SK-N-SH treated with all-trans-retinoic acid at 6 μM for 48 hours (cell line): ENCODE data around the gene AP1G2.

ENCODE experiments used
- ATAC-seq: fragments of 200-7000 bp; cut with Tn5 transposase; 3 replicates; pipeline ENCODE4 v1.9.1; 2020; ENCODE audit warnings: mild to moderate bottlenecking, moderate library complexity
- ARNTL ChIP-seq: fragments of 450-650 bp; formaldehyde crosslinking; IDR thresholded peaks from 2 replicates; pipeline ENCODE4 v1.5.0; 2020; ENCODE audit warnings: low read depth, mild to moderate bottlenecking, moderate library complexity, borderline replicate concordance
- BACH2 ChIP-seq: fragments of 250-450 bp; sonication (Bioruptor Pico); IDR thresholded peaks from 2 replicates; pipeline ENCODE4 v1.9.0; 2021; ENCODE audit warnings: mild to moderate bottlenecking, borderline replicate concordance
- CSDC2 ChIP-seq: fragments of 250-450 bp; sonication (Bioruptor Pico); IDR thresholded peaks from 2 replicates; pipeline ENCODE4 v1.5.0; 2020; ENCODE audit warnings: mild to moderate bottlenecking, moderate library complexity
- CSRNP3 ChIP-seq: fragments of 250-450 bp; sonication (Bioruptor Pico); IDR thresholded peaks from 2 replicates; pipeline ENCODE4 v1.5.1; 2021; ENCODE audit warnings: mild to moderate bottlenecking, moderate library complexity
- ESRRG ChIP-seq: fragments of 250-450 bp; sonication (Bioruptor Pico); IDR thresholded peaks from 2 replicates; pipeline ENCODE4 v1.6.1; 2021; ENCODE audit warnings: mild to moderate bottlenecking
- GLIS3 ChIP-seq: fragments of 250-450 bp; sonication (Bioruptor Pico); IDR thresholded peaks from 2 replicates; pipeline ENCODE4 v1.5.0; 2020; ENCODE audit warnings: mild to moderate bottlenecking, moderate library complexity
- ISL1 ChIP-seq: fragments of 250-450 bp; sonication (Bioruptor Pico); IDR thresholded peaks from 2 replicates; pipeline ENCODE4 v2.1.2; 2022; ENCODE audit warnings: mild to moderate bottlenecking, moderate library complexity
- OSR1 ChIP-seq: fragments of 250-450 bp; sonication (Bioruptor Pico); IDR thresholded peaks from 2 replicates; pipeline ENCODE4 v1.8.0; 2022; ENCODE audit warnings: moderate library complexity, mild to moderate bottlenecking, inconsistent platforms
- PATZ1 ChIP-seq: fragments of 250-450 bp; sonication (Bioruptor Pico); IDR thresholded peaks from 2 replicates; pipeline ENCODE4 v1.8.0; 2020; ENCODE audit warnings: mild to moderate bottlenecking, moderate library complexity, borderline replicate concordance
- POU6F1 ChIP-seq: fragments of 250-450 bp; sonication (Bioruptor Pico); IDR thresholded peaks from 2 replicates; pipeline ENCODE4 v1.8.0; 2021; ENCODE audit warnings: low read depth, mild to moderate bottlenecking, moderate library complexity, borderline replicate concordance
- PPARA ChIP-seq: fragments of 250-450 bp; sonication (Bioruptor Pico); IDR thresholded peaks from 2 replicates; pipeline ENCODE4 v1.5.0; 2020; ENCODE audit warnings: mild to moderate bottlenecking, borderline replicate concordance
- RARB ChIP-seq: fragments of 250-450 bp; sonication (Bioruptor Pico); IDR thresholded peaks from 2 replicates; pipeline ENCODE4 v1.8.0; 2021; ENCODE audit warnings: mild to moderate bottlenecking, moderate library complexity
- SNAI2 ChIP-seq: fragments of 250-450 bp; sonication (Bioruptor Pico); IDR thresholded peaks from 2 replicates; pipeline ENCODE4 v1.5.0; 2020; ENCODE audit warnings: mild to moderate bottlenecking, moderate library complexity
- TOX ChIP-seq: fragments of 250-450 bp; sonication (Bioruptor Pico); IDR thresholded peaks from 2 replicates; pipeline ENCODE4 v1.8.0; 2021; ENCODE audit warnings: mild to moderate bottlenecking, moderate library complexity, borderline replicate concordance
- ZC3H10 ChIP-seq: fragments of 250-450 bp; sonication (Bioruptor Pico); IDR thresholded peaks from 2 replicates; pipeline ENCODE4 v1.5.1; 2021; ENCODE audit warnings: mild to moderate bottlenecking, moderate library complexity
- ZFP3 ChIP-seq: fragments of 250-450 bp; sonication (Bioruptor Pico); IDR thresholded peaks from 2 replicates; pipeline ENCODE4 v1.5.0; 2020; ENCODE audit warnings: mild to moderate bottlenecking, moderate library complexity
- ZFP30 ChIP-seq: fragments of 450-650 bp; formaldehyde crosslinking; IDR thresholded peaks from 2 replicates; pipeline ENCODE4 v1.5.0; 2022; ENCODE audit warnings: mild to moderate bottlenecking, moderate library complexity
- ZNF70 ChIP-seq: fragments of 450-650 bp; formaldehyde crosslinking; IDR thresholded peaks from 2 replicates; pipeline ENCODE4 v1.5.0; 2020; ENCODE audit warnings: mild to moderate bottlenecking, moderate library complexity
- ZNF8 ChIP-seq: fragments of 450-650 bp; formaldehyde crosslinking; IDR thresholded peaks from 2 replicates; pipeline ENCODE4 v1.5.0; 2020; ENCODE audit warnings: mild to moderate bottlenecking, moderate library complexity

Gene AP1G2

GRCh38 chr14:23550131-23550811, 17.3 kb downstream of the AP1G2 start:
- ATAC-seq = peak; percentile 5
- TF ChIP-seq OSR1 (CRISPR knock-in tag) (no peak), ISL1 (no peak), SNAI2 (CRISPR knock-in tag) (no peak), ZNF8 (no peak), ZFP30 (CRISPR knock-in tag) (no peak), GLIS3 (CRISPR knock-in tag) (no peak), ZFP3 (CRISPR knock-in tag) (no peak), RARB (CRISPR knock-in tag) (no peak), ARNTL (CRISPR knock-in tag) (no peak), PPARA (CRISPR knock-in tag) (no peak), ZC3H10 (CRISPR knock-in tag) (no peak), POU6F1 (CRISPR knock-in tag) (no peak), CSRNP3 (CRISPR knock-in tag) (no peak), TOX (no peak), PATZ1 (no peak)

- ATAC-seq = no peak
- no peak for TF ChIP-seq PATZ1
Observed at GRCh38 chr14:23548351-23549318, 19.0 kb downstream of the AP1G2 start.

- no peak for ATAC-seq
Observed at GRCh38 chr14:23547924-23548323, 19.7 kb downstream of the AP1G2 start.

More at GRCh38 chr14:23547924-23548323, 19.7 kb downstream of the AP1G2 start:
- no peak for TF ChIP-seq GLIS3 (CRISPR knock-in tag)
- no peak for TF ChIP-seq OSR1 (CRISPR knock-in tag)
- no peak for TF ChIP-seq SNAI2 (CRISPR knock-in tag)
- TF ChIP-seq ISL1 = no peak
- no peak for TF ChIP-seq CSRNP3 (CRISPR knock-in tag)
- no peak for TF ChIP-seq ZNF70 (CRISPR knock-in tag)
- TF ChIP-seq ZC3H10 (CRISPR knock-in tag) = no peak
- TF ChIP-seq CSDC2 = no peak
- no peak for TF ChIP-seq ZNF8
- no peak for TF ChIP-seq ZFP3 (CRISPR knock-in tag)
- no peak for TF ChIP-seq ESRRG (CRISPR knock-in tag)
- no peak for TF ChIP-seq BACH2 (CRISPR knock-in tag)
